Testis (tissue), 2 donors: ENCODE results near the gene POLQ.

Source experiments
- CTCF ChIP-seq, 3 experiments: fragments of 450-650 bp in 2 of 3; fragments of 200-600 bp in 1 of 3; sonication (generic) in 1 of 3; IDR thresholded peaks; one replicate each; pipeline ENCODE4 v1.5.1; 2016 to 2019; ENCODE audit warnings: antibody characterized with exemption in 3 of 3, mild to moderate bottlenecking in 2 of 3, moderate library complexity in 1 of 3
- POLR2A ChIP-seq: fragments of 450-650 bp; IDR thresholded peaks from one replicate; pipeline ENCODE4 v1.6.1; 2017; ENCODE audit warnings: antibody characterized with exemption, mild to moderate bottlenecking, moderate library complexity

- no peak for TF ChIP-seq POLR2A
- no peak for TF ChIP-seq CTCF (IDR thresholded peaks at IDR 0.05)
These were observed 62.5 kb downstream of the POLQ start for GRCh38 chr3:121483290-121483689.
